OCI-LY7 (cell line): ENCODE measurements around the gene ZNF764. TPM values are rescaled to one million over a fixed set of nuclear protein-coding genes. Genes with fewer than 3 reads are reported as not detected.
A peak's percentile ranks its signal among the peaks of the same experiment; 100 is the strongest.

ENCODE experiments used
- BruUV-seq: library from RNA; stranded (reverse); fragments of 400-500 nt; replicated peaks from 2 replicates; lab custom pipeline; 2021; lab: Mats Ljungman, UMichigan
- CTCF ChIA-PET: fragments of 300-600 bp; sonication (Branson Sonifier 250); formaldehyde crosslinking; loops from one replicate; lab custom pipeline; 2022; ENCODE audit warnings: antibody characterized with exemption; ENCODE audit not compliant: unreplicated experiment; lab: Charles Lee
- POLR2A ChIA-PET: fragments of 300-600 bp; sonication (Branson Sonifier 250); formaldehyde crosslinking; loops from one replicate; lab custom pipeline; 2022; ENCODE audit warnings: antibody characterized with exemption; lab: Charles Lee
- DNase-seq: peaks from one replicate; pipeline ENCODE4 v3.0.0-alpha.2; 2015; ENCODE audit warnings: low spot score
- H2AFZ ChIP-seq: fragments of 200-600 bp; sonication (generic), shearing (Covaris generic); 2 replicates; pipeline ENCODE4 v1.6.1; 2014; ENCODE audit warnings: mild to moderate bottlenecking, antibody characterized with exemption, low read length, moderate library complexity
- H3K27ac ChIP-seq: fragments of 200-600 bp; sonication (generic); 2 replicates; pipeline ENCODE4 v1.5.1; 2014; ENCODE audit warnings: mixed run types, low read depth, mild to moderate bottlenecking, moderate library complexity, low read length, inconsistent platforms; ENCODE audit not compliant: poor library complexity, severe bottlenecking
- H3K36me3 ChIP-seq: fragments of 200-600 bp; sonication (generic); 2 replicates; pipeline ENCODE4 v1.6.1; 2014; ENCODE audit warnings: mild to moderate bottlenecking, antibody characterized with exemption, low read length, moderate library complexity, mixed read lengths; ENCODE audit not compliant: insufficient read depth
- H3K4me1 ChIP-seq: fragments of 200-600 bp; sonication (generic); 2 replicates; pipeline ENCODE4 v1.5.1; 2014; ENCODE audit warnings: mild to moderate bottlenecking, low read length; ENCODE audit not compliant: insufficient read depth, poor library complexity, severe bottlenecking
- H3K4me2 ChIP-seq: fragments of 200-600 bp; sonication (generic); 2 replicates; pipeline ENCODE4 v1.6.1; 2014; ENCODE audit warnings: mild to moderate bottlenecking, low read length
- H3K4me3 ChIP-seq: fragments of 200-600 bp; sonication (generic); 2 replicates; pipeline ENCODE4 v1.5.1; 2014; ENCODE audit warnings: mild to moderate bottlenecking, low read depth, low read length; ENCODE audit not compliant: poor library complexity, severe bottlenecking
- H3K79me2 ChIP-seq: fragments of 200-600 bp; sonication (generic); 2 replicates; pipeline ENCODE4 v1.6.1; 2016; ENCODE audit warnings: low read depth, mild to moderate bottlenecking, low read length, moderate library complexity, mixed read lengths; ENCODE audit not compliant: insufficient read depth
- H3K9me2 ChIP-seq: fragments of 200-600 bp; sonication (generic); 2 replicates; pipeline ENCODE4 v1.6.1; 2016; ENCODE audit warnings: mild to moderate bottlenecking, low read length, mixed read lengths; ENCODE audit not compliant: insufficient read depth
- H3K9me3 ChIP-seq: fragments of 200-600 bp; sonication (generic); 2 replicates; pipeline ENCODE4 v1.6.1; 2014; ENCODE audit warnings: mild to moderate bottlenecking, mixed run types, low read length, mixed read lengths
- H4K20me1 ChIP-seq: fragments of 200-600 bp; sonication (generic); 2 replicates; pipeline ENCODE4 v1.6.1; 2014; ENCODE audit warnings: mild to moderate bottlenecking, antibody characterized with exemption, low read length, moderate library complexity, mixed read lengths; ENCODE audit not compliant: insufficient read depth
- CTCF ChIP-seq: fragments of 200-600 bp; sonication (generic); conservative IDR thresholded peaks from 2 replicates; pipeline ENCODE4 v1.5.1; 2014; ENCODE audit warnings: mild to moderate bottlenecking, antibody characterized with exemption, low read length, moderate library complexity, mixed read lengths
- EZH2phosphoT487 ChIP-seq: fragments of 200-600 bp; sonication (generic); IDR thresholded peaks from 2 replicates; pipeline ENCODE4 v1.6.1; 2018; ENCODE audit warnings: low read depth, borderline replicate concordance, mild to moderate bottlenecking, mixed run types, antibody characterized with exemption, low read length, moderate library complexity, mixed read lengths
- intact Hi-C: fragments of 100-400 bp; cut with micrococcal nuclease; formaldehyde crosslinking; loops from one replicate; pipeline ENCODE4 v1.10.0; 2022; ENCODE audit not compliant: unreplicated experiment
- total RNA-seq, 2 experiments: library from RNA; depleted of rRNA in 1 of 2; stranded (reverse); fragments of >200 nt in 1 of 2; shearing (Covaris generic) in 1 of 2; gene quantifications; 2 replicates each; pipeline ENCODE4 v1.2.3, GENCODE V29; 2014 to 2022

ZNF764 gene
- total RNA-seq, 2 experiments from 2014 or later = 12.8 to 14.6 TPM

GRCh38 chr16:30570636-30571444 is 12.7 kb upstream of the ZNF764 start:
- POLR2A ChIA-PET = interaction anchor here (0.5 to 3.0 kb wide), 3 partner anchors 13 to 56 kb away, joined by 3 to 31 read pairs (median 5); partner anchors contain the start of gene ZNF764
- no peaks in the 10 kb centered on the region for H3K9me2 ChIP-seq
- no peaks in the 10 kb centered on the region for H3K9me3 ChIP-seq
- no peaks in the 10 kb centered on the region for H3K36me3 ChIP-seq
- CTCF ChIA-PET = no interaction called here
- peaks cover 30% of the 10 kb centered on the region for H3K4me1 ChIP-seq
- H3K27ac ChIP-seq = peak overlapping the region; percentile 79
- TF ChIP-seq CTCF (no peak), EZH2phosphoT487 (no peak)
- H3K4me2 ChIP-seq = peak overlapping the region; percentile 99
- intact Hi-C loops = no loop called here
- no TSS peak for BruUV-seq
- H4K20me1 ChIP-seq = no peaks in the 10 kb centered on the region
- peak overlapping the region; percentile 64 for H2AFZ ChIP-seq
- peak overlapping the region; percentile 79 for H3K4me3 ChIP-seq
- DNase-seq = no peak
- peaks cover 25% of the 10 kb centered on the region for H3K79me2 ChIP-seq

DNA sequence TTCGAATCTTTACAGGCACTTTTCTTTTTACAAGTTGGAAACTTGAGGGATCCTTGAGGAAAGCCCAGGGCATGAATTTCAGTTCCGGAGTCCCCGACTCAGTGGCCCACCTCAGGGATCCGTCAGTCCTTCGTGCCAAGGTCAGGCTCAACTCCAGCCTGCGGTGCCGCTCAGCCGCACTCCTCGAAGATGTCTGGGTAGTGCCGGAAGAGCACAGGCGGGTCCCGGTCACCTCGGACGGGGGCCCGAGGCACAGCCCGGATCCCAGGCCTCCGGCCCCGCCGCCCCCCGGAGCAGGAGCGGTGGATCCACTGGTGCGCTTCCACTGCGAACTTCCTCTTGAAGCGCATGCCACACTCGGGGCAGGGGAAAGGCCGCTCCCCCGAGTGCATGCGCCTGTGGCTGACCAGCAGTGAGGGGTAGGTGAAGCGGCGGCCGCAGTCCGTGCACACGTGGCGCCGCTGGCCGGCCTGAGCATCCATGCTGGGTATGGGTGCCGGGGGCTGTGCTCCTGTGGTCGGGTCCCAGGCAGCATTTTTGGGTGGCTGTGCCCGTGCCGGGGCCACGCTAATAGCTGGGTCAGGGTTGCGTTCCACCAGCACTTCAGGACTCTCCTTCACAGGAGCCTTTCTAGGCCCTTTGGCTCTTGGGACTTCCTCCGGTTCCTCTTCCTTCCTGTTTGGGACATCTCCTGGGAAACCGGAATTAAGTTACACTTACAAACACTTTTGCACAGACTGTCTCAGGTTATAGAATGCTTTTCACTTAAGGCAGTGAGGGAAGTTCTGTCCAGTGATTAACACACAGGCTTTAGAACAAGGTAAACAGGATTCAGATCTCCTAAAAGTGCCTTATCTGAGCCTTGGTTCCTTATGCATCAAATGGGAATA is 11.8 kb upstream of the ZNF764 start:
- H3K27ac ChIP-seq = no peak overlapping the region

More for the DNA sequence above, 11.8 kb upstream of the ZNF764 start:
- DNase-seq = no peak
- no peak overlapping the region for H2AFZ ChIP-seq
- H3K79me2 ChIP-seq = peaks cover 23% of the 10 kb centered on the region
- H4K20me1 ChIP-seq = no peaks in the 10 kb centered on the region
- no peaks in the 10 kb centered on the region for H3K36me3 ChIP-seq
- no peaks in the 10 kb centered on the region for H3K9me2 ChIP-seq
- peaks cover 30% of the 10 kb centered on the region for H3K4me1 ChIP-seq
- peak overlapping the region; percentile 9 for H3K4me3 ChIP-seq
- H3K4me2 ChIP-seq = peak overlapping the region; percentile 32; the same call in 1 of the 2 replicates
- no peaks in the 10 kb centered on the region for H3K9me3 ChIP-seq
- ChIA-PET CTCF (no interaction called here), POLR2A (interaction anchor here (0.5 to 3.0 kb wide), 3 partner anchors 12 to 131 kb away, joined by 3 to 31 read pairs (median 3); partner anchors contain the start of gene ZNF764)
- intact Hi-C loops = no loop called here
- TF ChIP-seq CTCF = no peak
- no peak for TF ChIP-seq EZH2phosphoT487
- BruUV-seq = TSS peak; percentile 76
